Measurements from ENCODE around the gene ELMO1. TPM values are rescaled to one million over a fixed set of nuclear protein-coding genes. Genes with fewer than 3 reads are reported as not detected.
A peak's percentile ranks its signal among the peaks of the same experiment; 100 is the strongest.

ELMO1 gene
- total RNA-seq, 1 donor from 2014 or later = 132 TPM

DNA sequence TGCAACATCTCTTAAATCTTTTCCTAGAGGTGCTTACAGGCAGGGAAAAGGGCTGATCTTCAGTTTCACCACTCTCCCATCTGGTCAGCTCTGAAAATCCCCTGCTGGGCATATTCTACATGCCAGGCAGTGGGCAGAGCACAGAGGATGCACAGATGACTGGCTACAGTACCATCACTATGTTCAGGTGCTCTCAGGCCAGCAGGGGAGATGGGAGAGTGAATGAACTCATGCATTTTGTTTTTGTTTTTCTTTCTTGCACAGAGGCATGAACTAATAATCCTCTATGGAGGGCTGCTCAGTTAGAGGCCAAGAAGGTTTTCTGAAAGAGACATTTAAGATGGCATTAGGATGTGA is 19.3 kb downstream of the ELMO1 start:
- ATAC-seq (ENCODE audit: low read depth) = no peak
- peaks cover 27% of the 10 kb centered on the region for H3K36me3 Mint-ChIP-seq (ENCODE audit: low read depth)
- POLR2A ChIA-PET = no interaction called here
- H3K4me1 Mint-ChIP-seq = peaks cover 65% of the 10 kb centered on the region
- no peaks in the 10 kb centered on the region for H3K27me3 Mint-ChIP-seq
- CTCF ChIA-PET = no interaction called here
- DNase-seq = no peak
- H3K27ac Mint-ChIP-seq = no peak overlapping the region
- intact Hi-C loops (cut with micrococcal nuclease) = no loop called here
- H3K4me3 Mint-ChIP-seq = no peak overlapping the region
- no peaks in the 10 kb centered on the region for H3K9me3 Mint-ChIP-seq
- TF ChIP-seq, protein P1, sequence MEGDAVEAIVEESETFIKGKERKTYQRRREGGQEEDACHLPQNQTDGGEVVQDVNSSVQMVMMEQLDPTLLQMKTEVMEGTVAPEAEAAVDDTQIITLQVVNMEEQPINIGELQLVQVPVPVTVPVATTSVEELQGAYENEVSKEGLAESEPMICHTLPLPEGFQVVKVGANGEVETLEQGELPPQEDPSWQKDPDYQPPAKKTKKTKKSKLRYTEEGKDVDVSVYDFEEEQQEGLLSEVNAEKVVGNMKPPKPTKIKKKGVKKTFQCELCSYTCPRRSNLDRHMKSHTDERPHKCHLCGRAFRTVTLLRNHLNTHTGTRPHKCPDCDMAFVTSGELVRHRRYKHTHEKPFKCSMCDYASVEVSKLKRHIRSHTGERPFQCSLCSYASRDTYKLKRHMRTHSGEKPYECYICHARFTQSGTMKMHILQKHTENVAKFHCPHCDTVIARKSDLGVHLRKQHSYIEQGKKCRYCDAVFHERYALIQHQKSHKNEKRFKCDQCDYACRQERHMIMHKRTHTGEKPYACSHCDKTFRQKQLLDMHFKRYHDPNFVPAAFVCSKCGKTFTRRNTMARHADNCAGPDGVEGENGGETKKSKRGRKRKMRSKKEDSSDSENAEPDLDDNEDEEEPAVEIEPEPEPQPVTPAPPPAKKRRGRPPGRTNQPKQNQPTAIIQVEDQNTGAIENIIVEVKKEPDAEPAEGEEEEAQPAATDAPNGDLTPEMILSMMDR (IDR thresholded peaks at IDR 0.05) = no peak

DNA sequence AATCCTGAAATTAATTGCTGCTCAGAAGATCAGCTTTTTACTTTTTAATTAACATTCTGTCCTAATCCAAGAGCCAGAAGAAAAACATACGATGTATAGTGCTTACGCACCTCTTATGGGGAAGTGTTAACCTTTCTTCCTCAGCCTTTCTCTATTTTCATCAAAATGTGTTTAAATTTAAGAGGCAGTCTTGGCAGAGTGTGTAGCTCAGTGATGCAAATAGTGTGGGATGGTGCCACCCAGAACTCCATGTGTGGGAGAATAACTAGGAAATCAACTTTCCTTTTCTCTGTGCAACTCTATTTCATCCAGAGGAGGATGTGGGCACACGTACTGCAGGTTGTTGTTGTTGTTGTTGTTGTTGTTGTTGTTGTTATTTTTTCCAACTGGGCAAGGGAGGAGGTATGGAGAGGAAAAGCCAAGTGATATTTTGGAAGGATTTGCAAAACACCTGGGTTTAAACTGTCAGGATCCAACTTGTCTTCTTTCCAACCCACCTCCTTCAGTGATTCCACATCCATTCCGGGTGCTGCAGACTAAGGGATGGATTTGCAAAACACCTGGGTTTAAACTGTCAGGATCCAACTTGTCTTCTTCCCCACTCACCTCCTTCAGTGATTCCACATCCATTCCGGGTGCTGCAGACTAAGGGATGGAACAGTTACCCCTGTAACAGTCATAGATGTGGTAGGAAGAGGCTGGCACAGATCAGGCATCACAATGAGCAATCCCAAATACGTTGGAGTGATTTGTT is 19.8 kb downstream of the ELMO1 start:
- ChIA-PET CTCF (interaction anchor here (0.7 kb wide), 1 partner anchor 14 kb away, joined by 3 read pairs; no protein-coding TSS in a partner anchor), POLR2A (no interaction called here)
- ATAC-seq (ENCODE audit: low read depth) = no peak
- TF ChIP-seq, protein P1 (IDR thresholded peaks at IDR 0.05) = no peak
- peaks cover 27% of the 10 kb centered on the region for H3K36me3 Mint-ChIP-seq (ENCODE audit: low read depth)
- peaks cover 60% of the 10 kb centered on the region for H3K4me1 Mint-ChIP-seq
- no peak overlapping the region for H3K27ac Mint-ChIP-seq
- H3K27me3 Mint-ChIP-seq = no peaks in the 10 kb centered on the region
- no peaks in the 10 kb centered on the region for H3K9me3 Mint-ChIP-seq
- intact Hi-C loops (cut with micrococcal nuclease) = no loop called here
- no peak overlapping the region for H3K4me3 Mint-ChIP-seq
- no peak for DNase-seq

DNA sequence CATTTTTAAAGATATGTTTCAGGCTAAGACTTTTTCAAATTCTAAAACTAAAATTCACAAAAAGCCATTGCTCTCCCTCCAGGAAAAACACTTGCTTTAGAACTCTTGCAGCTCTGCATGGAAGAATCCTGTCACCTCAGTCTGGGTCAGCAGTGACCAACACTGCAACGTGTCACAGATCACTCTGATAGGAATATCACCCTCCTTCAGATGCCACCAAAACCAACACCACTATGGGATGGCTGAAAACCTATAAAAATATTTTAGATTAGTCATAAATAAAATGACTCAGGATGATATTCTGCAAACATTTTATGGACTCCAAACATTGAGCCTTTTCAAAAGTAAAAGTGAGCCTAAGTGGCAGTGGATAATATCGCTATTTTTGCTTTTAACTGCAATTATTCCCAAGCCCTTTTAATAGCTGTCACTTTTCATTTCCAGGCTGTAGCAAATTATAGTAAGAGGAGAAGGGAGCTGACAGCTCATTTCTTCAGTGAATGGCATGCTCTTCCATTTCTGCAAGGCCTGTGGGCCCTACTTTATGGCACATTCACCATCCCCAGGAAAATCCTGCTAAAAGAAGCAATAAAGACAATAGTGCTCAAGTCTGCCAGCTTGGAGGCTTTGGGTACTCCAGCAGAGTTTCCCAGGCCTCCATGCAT is 21.3 kb downstream of the ELMO1 start:
- Mint-ChIP-seq H3K4me1 (peaks cover 48% of the 10 kb centered on the region), H3K36me3 (ENCODE audit: low read depth) (peaks cover 29% of the 10 kb centered on the region), H3K4me3 (no peak overlapping the region), H3K9me3 (no peaks in the 10 kb centered on the region), H3K27me3 (no peaks in the 10 kb centered on the region), H3K27ac (no peak overlapping the region)
- intact Hi-C loops (cut with micrococcal nuclease) = no loop called here
- TF ChIP-seq, protein P1 (IDR thresholded peaks at IDR 0.05) = no peak
- CTCF ChIA-PET = no interaction called here
- no peak for ATAC-seq (ENCODE audit: low read depth)
- no peak for DNase-seq
- POLR2A ChIA-PET = no interaction called here

DNA sequence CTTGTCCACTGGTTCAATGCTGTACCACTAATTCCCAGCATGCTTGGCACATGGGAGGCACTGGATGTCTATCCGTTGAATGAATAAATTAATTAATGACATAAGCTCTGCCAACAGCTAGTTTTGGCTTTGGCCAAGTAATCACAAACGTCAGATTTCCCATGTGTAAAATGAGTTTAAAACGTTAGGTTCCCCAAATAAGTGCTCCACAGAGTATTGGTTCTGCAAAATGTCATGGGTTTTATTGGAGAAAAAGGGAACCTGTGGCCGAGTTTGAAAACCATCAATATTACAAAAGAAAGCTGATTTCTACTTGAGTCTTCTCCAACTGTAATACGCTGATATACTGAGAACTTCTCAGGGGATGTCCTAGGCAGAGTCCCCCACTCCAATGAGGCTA is 23.2 kb downstream of the ELMO1 start:
- intact Hi-C loops (cut with micrococcal nuclease) = no loop called here
- ChIA-PET POLR2A (interaction anchor here (1.7 kb wide), 1 partner anchor 23 kb away, joined by 12 read pairs; the partner anchor contains the start of gene ELMO1), CTCF (no interaction called here)
- DNase-seq (no peak), ATAC-seq (ENCODE audit: low read depth) (no peak)
- Mint-ChIP-seq H3K4me1 (peaks cover 52% of the 10 kb centered on the region), H3K36me3 (ENCODE audit: low read depth) (peaks cover 23% of the 10 kb centered on the region), H3K27ac (no peak overlapping the region), H3K9me3 (no peaks in the 10 kb centered on the region), H3K27me3 (no peaks in the 10 kb centered on the region), H3K4me3 (no peak overlapping the region)
- TF ChIP-seq, protein P1 (IDR thresholded peaks at IDR 0.05) = no peak

DNA sequence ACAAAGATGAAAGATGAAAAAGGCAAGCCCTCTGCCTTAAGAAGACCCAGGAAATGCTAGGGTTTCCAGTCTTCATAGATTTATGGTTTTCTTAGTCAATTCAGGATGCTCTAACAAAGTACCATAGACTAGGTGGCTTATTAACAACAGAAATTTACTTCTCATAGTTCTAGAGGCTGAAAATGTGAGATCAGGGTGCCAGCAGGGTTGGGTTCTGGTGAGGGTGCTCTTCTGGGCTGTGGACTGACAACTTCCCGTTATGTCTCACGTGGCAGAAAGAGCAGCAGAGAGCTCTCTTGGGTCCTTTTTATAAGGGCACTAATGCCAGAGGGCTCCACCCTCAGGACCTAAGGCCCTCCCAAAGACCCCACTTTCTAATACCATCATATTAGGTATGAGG is 23.7 kb downstream of the ELMO1 start:
- DNase-seq (no peak), ATAC-seq (ENCODE audit: low read depth) (peak; percentile 54)
- peaks cover 23% of the 10 kb centered on the region for H3K36me3 Mint-ChIP-seq (ENCODE audit: low read depth)
- TF ChIP-seq, protein P1 (IDR thresholded peaks at IDR 0.05) = no peak
- H3K9me3 Mint-ChIP-seq = no peaks in the 10 kb centered on the region
- H3K4me1 Mint-ChIP-seq = peaks cover 52% of the 10 kb centered on the region
- H3K4me3 Mint-ChIP-seq = no peak overlapping the region
- POLR2A ChIA-PET = interaction anchor here (1.7 kb wide), 1 partner anchor 24 kb away, joined by 12 read pairs; the partner anchor contains the start of gene ELMO1
- intact Hi-C loops (cut with micrococcal nuclease) = no loop called here
- CTCF ChIA-PET = no interaction called here
- no peaks in the 10 kb centered on the region for H3K27me3 Mint-ChIP-seq
- H3K27ac Mint-ChIP-seq = no peak overlapping the region

Measured in activated B cell treated with CpG ODN at 0.5 μM for 24 hours (primary cell).